GM21825 (cell line): Measurements from ENCODE around the gene ZNF236.

ENCODE experiments used
- ATAC-seq: cut with Tn5 transposase; IDR thresholded peaks from one replicate; pipeline ENCODE4 v1.9.1; 2021; ENCODE audit warnings: mild to moderate bottlenecking, moderate library complexity; ENCODE audit not compliant: unreplicated experiment

ZNF236 gene

GRCh38 chr18:77001979-77002378 lies 179.6 kb downstream of the ZNF236 start:
- ATAC-seq: no peak

- ATAC-seq: no peak
Observed at GRCh38 chr18:77002496-77002895, 180.1 kb downstream of the ZNF236 start.

GRCh38 chr18:77003316-77003715 lies 181.0 kb downstream of the ZNF236 start:
- ATAC-seq: no peak

- no peak for ATAC-seq
Observed at GRCh38 chr18:77004555-77005380, 182.4 kb downstream of the ZNF236 start.

- ATAC-seq: no peak
Observed at GRCh38 chr18:77005651-77006195, 183.4 kb downstream of the ZNF236 start.

- ATAC-seq: no peak
Observed at GRCh38 chr18:77006305-77007175, 184.2 kb downstream of the ZNF236 start.

GRCh38 chr18:77007251-77007650 lies 184.9 kb downstream of the ZNF236 start:
- ATAC-seq: no peak

GRCh38 chr18:77008006-77008405 lies 185.6 kb downstream of the ZNF236 start:
- ATAC-seq: no peak

- ATAC-seq: no peak
Observed at GRCh38 chr18:77008576-77009315, 186.4 kb downstream of the ZNF236 start.

GRCh38 chr18:77009675-77010074 lies 187.3 kb downstream of the ZNF236 start:
- ATAC-seq: no peak

GRCh38 chr18:77012120-77012519 lies 189.8 kb downstream of the ZNF236 start:
- no peak for ATAC-seq

- no peak for ATAC-seq
Observed at GRCh38 chr18:77012806-77013541, 190.6 kb downstream of the ZNF236 start.

GRCh38 chr18:77013811-77014521 lies 191.6 kb downstream of the ZNF236 start:
- no peak for ATAC-seq

GRCh38 chr18:77014538-77014937 lies 192.2 kb downstream of the ZNF236 start:
- ATAC-seq: no peak

- ATAC-seq: no peak
Observed at GRCh38 chr18:77015169-77015568, 192.8 kb downstream of the ZNF236 start.

GRCh38 chr18:77015771-77016710 lies 193.7 kb downstream of the ZNF236 start:
- ATAC-seq: no peak

- no peak for ATAC-seq
Observed at GRCh38 chr18:77016936-77017335, 194.6 kb downstream of the ZNF236 start.

- ATAC-seq: no peak
Observed at GRCh38 chr18:77017355-77017754, 195.0 kb downstream of the ZNF236 start.
